HG02870 (cell line): ENCODE data around the gene ANGPTL7.
"Not testable (repeated sequence)": the region's sequence is repeated elsewhere in the genome, so short reads cannot be mapped to it uniquely, and the experiment has no call there.

Source experiments
- ATAC-seq: cut with Tn5 transposase; IDR thresholded peaks from one replicate; pipeline ENCODE4 v1.9.1; 2021; ENCODE audit warnings: mild to moderate bottlenecking, moderate library complexity; ENCODE audit not compliant: unreplicated experiment

Gene ANGPTL7

GRCh38 chr1:11188858-11189451 lies at the start of gene ANGPTL7:
Gene ANGPTL7, plus strand, starts transcription at chr1:11189355. Its CDS starts 225 bp downstream, at chr1:11189580.
- no peak for ATAC-seq

- no peak for ATAC-seq
Measured at GRCh38 chr1:11142618-11143391, 46.4 kb upstream of the ANGPTL7 start.

GRCh38 chr1:11143401-11143800 lies 45.8 kb upstream of the ANGPTL7 start:
- ATAC-seq = no peak

GRCh38 chr1:11143907-11144306 lies 45.2 kb upstream of the ANGPTL7 start:
- ATAC-seq = no peak

- ATAC-seq = no peak
Measured at GRCh38 chr1:11144570-11145256, 44.4 kb upstream of the ANGPTL7 start.

GRCh38 chr1:11145741-11146140 lies 43.4 kb upstream of the ANGPTL7 start:
- ATAC-seq = no peak

GRCh38 chr1:11147197-11147770 lies 41.9 kb upstream of the ANGPTL7 start:
- ATAC-seq = no peak

- ATAC-seq = no peak
Measured at GRCh38 chr1:11150326-11150725, 38.8 kb upstream of the ANGPTL7 start.

GRCh38 chr1:11151114-11151513 lies 38.0 kb upstream of the ANGPTL7 start:
- ATAC-seq = no peak

- no peak for ATAC-seq
Measured at GRCh38 chr1:11151826-11152612, 37.1 kb upstream of the ANGPTL7 start.

- no peak for ATAC-seq
Measured at GRCh38 chr1:11152755-11153154, 36.4 kb upstream of the ANGPTL7 start.

GRCh38 chr1:11153184-11153583 lies 36.0 kb upstream of the ANGPTL7 start:
- no peak for ATAC-seq

GRCh38 chr1:11156441-11156840 lies 32.7 kb upstream of the ANGPTL7 start:
- ATAC-seq = no peak

GRCh38 chr1:11156963-11157362 lies 32.2 kb upstream of the ANGPTL7 start:
- ATAC-seq = no peak

- ATAC-seq = no peak
Measured at GRCh38 chr1:11157394-11157793, 31.8 kb upstream of the ANGPTL7 start.

GRCh38 chr1:11157867-11158266 lies 31.3 kb upstream of the ANGPTL7 start:
- no peak for ATAC-seq

- no peak for ATAC-seq
Measured at GRCh38 chr1:11158291-11158690, 30.9 kb upstream of the ANGPTL7 start.

GRCh38 chr1:11158720-11159321 lies 30.3 kb upstream of the ANGPTL7 start:
- ATAC-seq = no peak

- ATAC-seq = not testable (repeated sequence)
Measured at GRCh38 chr1:11162752-11163151, 26.4 kb upstream of the ANGPTL7 start.

GRCh38 chr1:11166744-11167143 lies 22.4 kb upstream of the ANGPTL7 start:
- not testable (repeated sequence) for ATAC-seq
